ENCODE measurements around the gene SLC7A14. TPM values are rescaled to one million over a fixed set of nuclear protein-coding genes. Genes with fewer than 3 reads are reported as not detected.

SLC7A14 gene
- total RNA-seq, 5 donors from 2014 or later (not counting 1 experiment from before 2014, with no cell fraction given), result not detected

- no CpG with 5 or more reads among the region's 1 CpG for WGBS (ENCODE audit: insufficient coverage)
- H3K27me3 ChIP-seq (replicated peaks in 1 of 2; ENCODE audit: control insufficient read depth in 2 of 2, extremely low read depth in 1 of 2, insufficient read depth in 2 of 2, low read length in 1 of 2), result peaks cover 0 to 3% of the 10 kb centered on the region in 2 experiments
- Mint-ChIP-seq H3K27ac (no peak overlapping the region), H3K27me3 (peaks cover 14 to 22% of the 10 kb centered on the region in 2 donors), H3K36me3 (no peaks in the 10 kb centered on the region), H3K4me3 (no peak overlapping the region), H3K9me3 (no peaks in the 10 kb centered on the region), H3K4me1 (no peaks in the 10 kb centered on the region)
- ChIA-PET POLR2A (no interaction called here), CTCF (no interaction called here)
- ATAC-seq (replicated peaks in 1 of 4), result no peak
- H3K9me3 ChIP-seq, result no peaks in the 10 kb centered on the region
- H3K27ac ChIP-seq (ENCODE audit: low read length), result no peak overlapping the region
- H3K4me1 ChIP-seq (ENCODE audit: control insufficient read depth in 1 of 2, extremely low read depth in 1 of 2, insufficient read depth in 2 of 2, low read length in 2 of 2), result no peaks in the 10 kb centered on the region
- no peak overlapping the region for H3K4me3 ChIP-seq (ENCODE audit: control insufficient read depth in 1 of 2, extremely low read depth in 1 of 2, low read length in 1 of 2)
- no peak for DNase-seq
- no peaks in the 10 kb centered on the region for H3K36me3 ChIP-seq (ENCODE audit: control insufficient read depth in 2 of 2, extremely low read depth in 1 of 2, insufficient read depth in 1 of 2, low read length in 1 of 2)
Observed at GRCh38 chr3:170555329-170555728, 30.5 kb downstream of the SLC7A14 start.

GRCh38 chr3:170553788-170554757, 31.8 kb downstream of the SLC7A14 start:
- Histone ChIP-seq H3K36me3 (ENCODE audit: control insufficient read depth in 2 of 2, extremely low read depth in 1 of 2, insufficient read depth in 1 of 2, low read length in 1 of 2) (no peaks in the 10 kb centered on the region), H3K27ac (ENCODE audit: low read length) (no peak overlapping the region), H3K27me3 (replicated peaks in 1 of 2; ENCODE audit: control insufficient read depth in 2 of 2, extremely low read depth in 1 of 2, insufficient read depth in 2 of 2, low read length in 1 of 2) (peaks cover 0 to 3% of the 10 kb centered on the region in 2 experiments), H3K9me3 (no peaks in the 10 kb centered on the region), H3K4me1 (ENCODE audit: control insufficient read depth in 1 of 2, extremely low read depth in 1 of 2, insufficient read depth in 2 of 2, low read length in 2 of 2) (no peaks in the 10 kb centered on the region), H3K4me3 (ENCODE audit: control insufficient read depth in 1 of 2, extremely low read depth in 1 of 2, low read length in 1 of 2) (no peak overlapping the region)
- Mint-ChIP-seq H3K27me3 (peaks cover 16 to 18% of the 10 kb centered on the region in 2 donors), H3K4me1 (no peaks in the 10 kb centered on the region), H3K27ac (no peak overlapping the region), H3K4me3 (no peak overlapping the region), H3K9me3 (no peaks in the 10 kb centered on the region), H3K36me3 (no peaks in the 10 kb centered on the region)
- no CpG with 5 or more reads among the region's 4 CpGs for WGBS (ENCODE audit: insufficient coverage)
- ATAC-seq (replicated peaks in 1 of 4) (no peak), DNase-seq (no peak)
- ChIA-PET CTCF (interaction anchor here in 1 of 2 donors (0.7 kb wide), 1 partner anchor 12 kb away, joined by 4 read pairs; no protein-coding TSS in a partner anchor), POLR2A (interaction anchor here in 1 of 2 donors (0.7 kb wide), 1 partner anchor 474 kb away, joined by 9 read pairs; no protein-coding TSS in a partner anchor)

GRCh38 chr3:170551252-170551651, 34.6 kb downstream of the SLC7A14 start:
- Mint-ChIP-seq H3K9me3 (no peaks in the 10 kb centered on the region), H3K4me3 (no peak overlapping the region), H3K27me3 (peaks cover 16 to 17% of the 10 kb centered on the region in 2 donors), H3K36me3 (no peaks in the 10 kb centered on the region), H3K4me1 (no peaks in the 10 kb centered on the region), H3K27ac (no peak overlapping the region)
- CTCF ChIA-PET, result no interaction called here
- Histone ChIP-seq H3K27ac (ENCODE audit: low read length) (no peak overlapping the region), H3K9me3 (no peaks in the 10 kb centered on the region), H3K36me3 (ENCODE audit: control insufficient read depth in 2 of 2, extremely low read depth in 1 of 2, insufficient read depth in 1 of 2, low read length in 1 of 2) (no peaks in the 10 kb centered on the region), H3K27me3 (replicated peaks in 1 of 2; ENCODE audit: control insufficient read depth in 2 of 2, extremely low read depth in 1 of 2, insufficient read depth in 2 of 2, low read length in 1 of 2) (peaks cover 0 to 4% of the 10 kb centered on the region in 2 experiments), H3K4me3 (ENCODE audit: control insufficient read depth in 1 of 2, extremely low read depth in 1 of 2, low read length in 1 of 2) (no peak overlapping the region), H3K4me1 (ENCODE audit: control insufficient read depth in 1 of 2, extremely low read depth in 1 of 2, insufficient read depth in 2 of 2, low read length in 2 of 2) (no peaks in the 10 kb centered on the region)
- 73% methylated on average over 2 of the region's 2 CpGs for WGBS (ENCODE audit: insufficient coverage)
- ATAC-seq (replicated peaks in 1 of 4), result no peak
- no peak for DNase-seq
- POLR2A ChIA-PET, result no interaction called here

DNA sequence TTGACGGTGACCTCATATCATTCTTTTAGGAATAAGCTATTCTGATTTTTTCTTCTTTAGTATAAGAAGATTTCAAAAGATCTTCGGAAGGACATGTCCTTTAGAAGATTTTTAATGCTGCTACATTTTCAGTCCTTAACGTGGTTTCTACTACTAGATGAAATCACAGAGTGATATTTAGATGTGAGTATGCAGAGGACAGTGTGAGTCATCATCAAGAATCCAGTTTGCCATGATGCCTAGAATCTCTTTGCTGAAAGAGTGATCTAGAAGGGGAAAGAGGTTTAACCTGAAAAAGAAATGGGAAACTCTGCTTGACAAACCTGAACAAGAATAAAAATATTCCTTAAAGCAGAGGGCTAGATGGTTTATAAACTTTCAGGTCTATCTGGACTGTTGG, 43.2 kb downstream of the SLC7A14 start:
- Histone ChIP-seq H3K36me3 (ENCODE audit: control insufficient read depth in 2 of 2, extremely low read depth in 1 of 2, insufficient read depth in 1 of 2, low read length in 1 of 2) (no peaks in the 10 kb centered on the region), H3K4me3 (ENCODE audit: control insufficient read depth in 1 of 2, extremely low read depth in 1 of 2, low read length in 1 of 2) (no peak overlapping the region), H3K27ac (ENCODE audit: low read length) (no peak overlapping the region), H3K4me1 (ENCODE audit: control insufficient read depth in 1 of 2, extremely low read depth in 1 of 2, insufficient read depth in 2 of 2, low read length in 2 of 2) (no peaks in the 10 kb centered on the region), H3K27me3 (replicated peaks in 1 of 2; ENCODE audit: control insufficient read depth in 2 of 2, extremely low read depth in 1 of 2, insufficient read depth in 2 of 2, low read length in 1 of 2) (peaks cover 0 to 4% of the 10 kb centered on the region in 2 experiments), H3K9me3 (no peaks in the 10 kb centered on the region)
- H3K4me1 Mint-ChIP-seq, result no peaks in the 10 kb centered on the region
- DNase-seq, result no peak
- H3K4me3 Mint-ChIP-seq, result no peak overlapping the region
- no peak for ATAC-seq (replicated peaks in 1 of 4)
- H3K27me3 Mint-ChIP-seq, result peaks cover 22 to 39% of the 10 kb centered on the region in 2 donors
- no peaks in the 10 kb centered on the region for H3K9me3 Mint-ChIP-seq
- ChIA-PET POLR2A (no interaction called here), CTCF (interaction anchor here in 1 of 2 donors (0.7 to 1.2 kb wide), 2 partner anchors 11 to 97 kb away, joined by 3 to 4 read pairs; no protein-coding TSS in a partner anchor)
- 71% methylated on average over 1 of the region's 3 CpGs for WGBS (ENCODE audit: insufficient coverage)
- no peak overlapping the region for H3K27ac Mint-ChIP-seq
- no peaks in the 10 kb centered on the region for H3K36me3 Mint-ChIP-seq

- no peak overlapping the region for H3K27ac ChIP-seq (ENCODE audit: low read length)
- no peaks in the 10 kb centered on the region for H3K9me3 ChIP-seq
- POLR2A ChIA-PET, result no interaction called here
- Mint-ChIP-seq H3K4me1 (no peaks in the 10 kb centered on the region), H3K27me3 (peaks cover 24 to 45% of the 10 kb centered on the region in 2 donors), H3K4me3 (no peak overlapping the region), H3K9me3 (no peaks in the 10 kb centered on the region), H3K36me3 (no peaks in the 10 kb centered on the region), H3K27ac (no peak overlapping the region)
- 83% methylated on average over 1 of the region's 3 CpGs for WGBS (ENCODE audit: insufficient coverage)
- CTCF ChIA-PET, result no interaction called here
- H3K36me3 ChIP-seq (ENCODE audit: control insufficient read depth in 2 of 2, extremely low read depth in 1 of 2, insufficient read depth in 1 of 2, low read length in 1 of 2), result no peaks in the 10 kb centered on the region
- no peak overlapping the region for H3K4me3 ChIP-seq (ENCODE audit: control insufficient read depth in 1 of 2, extremely low read depth in 1 of 2, low read length in 1 of 2)
- H3K27me3 ChIP-seq (replicated peaks in 1 of 2; ENCODE audit: control insufficient read depth in 2 of 2, extremely low read depth in 1 of 2, insufficient read depth in 2 of 2, low read length in 1 of 2), result peaks cover 0 to 4% of the 10 kb centered on the region in 2 experiments
- H3K4me1 ChIP-seq (ENCODE audit: control insufficient read depth in 1 of 2, extremely low read depth in 1 of 2, insufficient read depth in 2 of 2, low read length in 2 of 2), result no peaks in the 10 kb centered on the region
- DNase-seq (no peak), ATAC-seq (replicated peaks in 1 of 4) (no peak)
Observed at GRCh38 chr3:170539897-170540296, 46.0 kb downstream of the SLC7A14 start.

DNA sequence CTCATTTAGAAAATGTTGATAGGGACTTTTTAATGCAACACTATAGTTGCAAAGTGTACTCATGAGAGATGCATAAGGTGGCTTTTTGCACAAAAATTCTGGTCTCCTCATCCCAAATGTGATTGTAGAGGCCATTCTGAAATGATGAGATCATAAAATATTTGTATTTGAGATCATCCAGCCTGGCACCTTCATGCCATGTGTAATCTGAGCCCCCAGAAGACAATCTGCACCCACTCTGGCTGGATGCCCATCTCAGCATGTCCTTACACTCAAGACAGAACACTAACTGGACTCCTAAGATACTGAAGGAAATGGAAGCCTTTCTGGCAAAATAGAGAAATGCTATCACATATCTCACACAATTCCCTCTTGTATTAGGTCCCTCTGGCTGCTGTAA, 49.2 kb downstream of the SLC7A14 start:
- no peaks in the 10 kb centered on the region for H3K9me3 ChIP-seq
- CTCF ChIA-PET, result no interaction called here
- no peak overlapping the region for H3K27ac Mint-ChIP-seq
- no peak overlapping the region for H3K4me3 Mint-ChIP-seq
- POLR2A ChIA-PET, result no interaction called here
- H3K36me3 Mint-ChIP-seq, result no peaks in the 10 kb centered on the region
- H3K9me3 Mint-ChIP-seq, result no peaks in the 10 kb centered on the region
- no peaks in the 10 kb centered on the region for H3K4me1 ChIP-seq (ENCODE audit: control insufficient read depth in 1 of 2, extremely low read depth in 1 of 2, insufficient read depth in 2 of 2, low read length in 2 of 2)
- H3K4me1 Mint-ChIP-seq, result no peaks in the 10 kb centered on the region
- ATAC-seq (replicated peaks in 1 of 4) (no peak), DNase-seq (no peak)
- no peaks in the 10 kb centered on the region for H3K36me3 ChIP-seq (ENCODE audit: control insufficient read depth in 2 of 2, extremely low read depth in 1 of 2, insufficient read depth in 1 of 2, low read length in 1 of 2)
- H3K27me3 ChIP-seq (replicated peaks in 1 of 2; ENCODE audit: control insufficient read depth in 2 of 2, extremely low read depth in 1 of 2, insufficient read depth in 2 of 2, low read length in 1 of 2), result peaks cover 0 to 4% of the 10 kb centered on the region in 2 experiments
- no peak overlapping the region for H3K4me3 ChIP-seq (ENCODE audit: control insufficient read depth in 1 of 2, extremely low read depth in 1 of 2, low read length in 1 of 2)
- H3K27ac ChIP-seq (ENCODE audit: low read length), result no peak overlapping the region
- peaks cover 19 to 46% of the 10 kb centered on the region in 2 donors for H3K27me3 Mint-ChIP-seq
